GM12891 (cell line): ENCODE data around the gene FAM181A.

Source experiments
- POLR2A ChIP-seq: IDR thresholded peaks from 2 replicates; pipeline ENCODE4 v1.6.1; 2011; ENCODE audit warnings: low read depth, low read length, control low read depth
- POLR2AphosphoS5 ChIP-seq: IDR thresholded peaks from 2 replicates; pipeline ENCODE4 v1.6.1; 2011; ENCODE audit warnings: low read depth, low read length, control low read depth
- SPI1 ChIP-seq: IDR thresholded peaks from 2 replicates; pipeline ENCODE4 v1.6.1; 2011; ENCODE audit warnings: low read depth, low read length, control low read depth
- TAF1 ChIP-seq: IDR thresholded peaks from 2 replicates; pipeline ENCODE4 v1.6.1; 2011; ENCODE audit warnings: low read depth, low read length, control low read depth

DNA sequence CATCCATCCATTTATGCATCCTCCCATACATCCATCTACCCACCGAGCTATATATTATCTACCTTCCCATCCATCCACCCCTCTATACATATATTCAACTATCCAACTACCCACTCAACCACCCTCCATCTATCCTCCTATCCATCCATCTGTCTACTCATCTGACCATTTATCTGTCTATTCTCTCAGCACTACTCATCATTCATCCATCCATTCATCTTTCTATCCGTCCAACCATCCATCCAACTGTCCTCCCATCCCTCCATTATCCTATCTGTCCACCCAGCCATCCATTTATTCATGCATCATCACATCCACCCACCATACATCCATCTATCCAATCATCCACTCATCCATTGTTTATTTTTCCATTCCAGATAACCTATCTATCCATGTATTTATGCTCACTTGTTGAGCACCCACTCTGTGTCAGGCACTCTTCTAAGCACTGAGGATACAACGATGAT lies 37.7 kb downstream of the FAM181A start:
- no peak for TF ChIP-seq POLR2A
- no peak for TF ChIP-seq TAF1
- no peak for TF ChIP-seq POLR2AphosphoS5
- no peak for TF ChIP-seq SPI1
